GM18505 (cell line): Measurements from ENCODE around the gene PTPN5.

ENCODE experiments used
- ATAC-seq: cut with Tn5 transposase; IDR thresholded peaks from one replicate; pipeline ENCODE4 v1.9.1; 2021; ENCODE audit not compliant: unreplicated experiment
- POLR2A ChIP-seq: IDR thresholded peaks from 4 replicates; pipeline ENCODE4 v1.6.1; 2011; ENCODE audit warnings: borderline replicate concordance; ENCODE audit not compliant: insufficient read depth, insufficient read length; ENCODE audit errors: extremely low read depth

The PTPN5 gene

DNA sequence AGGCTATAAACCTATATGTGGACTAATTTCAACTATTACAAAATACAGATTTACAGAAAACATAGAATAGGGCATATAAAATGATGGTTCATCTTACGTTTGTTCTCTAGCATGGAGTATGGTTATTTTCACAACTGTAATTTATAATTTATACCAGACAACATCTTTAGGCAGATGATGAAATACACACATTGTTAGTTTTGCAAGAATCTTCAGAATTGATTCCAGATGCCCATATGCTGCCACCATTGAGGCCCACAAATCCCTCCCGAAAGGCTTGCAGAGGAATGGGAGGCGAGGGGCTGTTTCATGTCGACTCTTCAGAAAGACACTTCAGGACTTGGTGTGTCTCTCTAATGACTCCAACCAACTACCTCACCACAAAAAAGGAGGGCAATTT lies 6.2 kb downstream of the PTPN5 start:
- no peak for TF ChIP-seq POLR2A
- no peak for ATAC-seq

DNA sequence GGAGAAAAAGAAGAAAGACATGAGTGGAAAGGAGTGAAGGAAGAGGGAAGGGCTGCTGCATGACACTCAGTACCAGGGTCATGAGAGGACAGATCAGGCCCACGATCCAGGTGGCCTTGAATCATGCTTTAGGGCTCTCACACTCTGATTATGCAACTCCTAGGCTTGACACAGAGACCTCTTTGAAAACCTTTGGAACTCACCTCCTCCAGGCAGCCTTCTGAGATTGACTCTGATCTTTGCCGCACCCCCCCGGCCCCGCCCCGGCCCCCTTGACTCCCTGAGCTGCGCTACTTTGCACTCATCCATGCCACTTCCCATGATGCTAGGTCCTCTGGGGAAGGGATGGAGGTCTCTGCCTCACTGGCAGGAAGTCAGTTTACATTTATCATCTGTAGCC lies 10.7 kb downstream of the PTPN5 start:
- ATAC-seq: no peak
- no peak for TF ChIP-seq POLR2A

DNA sequence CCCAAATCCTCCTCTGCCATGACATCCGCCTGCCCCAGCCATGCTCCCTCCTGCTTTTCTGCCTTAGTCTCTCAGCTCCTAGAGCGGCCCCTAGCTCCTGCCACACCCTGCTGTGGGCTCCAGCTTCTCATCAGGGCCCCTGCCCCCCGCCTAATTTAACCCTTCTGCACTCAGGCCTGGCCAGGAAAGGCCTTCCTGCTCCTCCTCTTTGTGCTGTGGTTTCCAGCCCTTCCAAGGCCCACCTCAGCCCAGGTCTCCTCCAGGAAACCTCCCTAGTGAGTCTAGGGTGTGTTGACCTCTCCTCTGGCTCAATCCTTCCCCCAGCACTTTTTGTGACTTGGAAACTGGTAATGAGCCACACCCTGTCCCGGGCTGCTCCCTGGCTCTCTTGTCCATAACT lies 11.3 kb downstream of the PTPN5 start:
- no peak for ATAC-seq
- no peak for TF ChIP-seq POLR2A

DNA sequence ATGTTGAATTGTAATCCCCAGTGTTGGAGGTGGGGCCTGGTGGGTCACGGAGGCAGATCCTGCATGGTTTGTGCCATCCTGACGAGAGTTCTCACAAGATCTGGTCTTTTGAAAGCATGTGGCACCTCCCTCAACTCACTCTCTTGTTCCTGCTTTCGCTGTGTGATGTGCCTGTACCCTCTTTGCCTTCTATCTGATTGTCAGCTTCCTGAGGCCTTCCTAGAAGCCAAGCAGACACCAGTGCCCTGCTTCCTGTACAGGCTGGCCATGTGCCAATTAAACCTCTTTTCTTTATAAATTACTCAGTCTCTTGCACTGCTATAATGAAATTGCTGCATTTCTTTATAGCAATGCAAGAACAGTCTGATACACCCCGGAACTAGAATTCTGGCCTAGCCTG lies 13.1 kb downstream of the PTPN5 start:
- no peak for ATAC-seq
- no peak for TF ChIP-seq POLR2A

DNA sequence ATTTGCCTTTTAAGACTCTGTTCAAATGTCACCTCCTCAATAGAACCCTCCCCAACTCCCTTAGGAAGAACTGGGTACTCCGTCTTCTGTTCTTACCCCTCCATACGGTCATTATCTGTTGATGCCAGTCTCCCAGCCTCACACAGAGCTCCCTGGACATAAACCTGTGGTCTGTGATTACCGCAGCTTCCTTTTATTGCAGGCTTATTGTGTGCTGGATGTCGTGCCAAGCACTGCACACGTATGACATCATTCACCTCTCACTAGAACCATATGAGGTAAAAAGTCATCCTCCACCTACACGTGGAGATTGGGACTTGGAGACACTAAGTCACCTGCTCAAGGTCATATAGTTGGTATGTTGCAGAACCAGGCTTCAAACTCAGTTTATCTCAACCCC lies 15.3 kb downstream of the PTPN5 start:
- no peak for TF ChIP-seq POLR2A

DNA sequence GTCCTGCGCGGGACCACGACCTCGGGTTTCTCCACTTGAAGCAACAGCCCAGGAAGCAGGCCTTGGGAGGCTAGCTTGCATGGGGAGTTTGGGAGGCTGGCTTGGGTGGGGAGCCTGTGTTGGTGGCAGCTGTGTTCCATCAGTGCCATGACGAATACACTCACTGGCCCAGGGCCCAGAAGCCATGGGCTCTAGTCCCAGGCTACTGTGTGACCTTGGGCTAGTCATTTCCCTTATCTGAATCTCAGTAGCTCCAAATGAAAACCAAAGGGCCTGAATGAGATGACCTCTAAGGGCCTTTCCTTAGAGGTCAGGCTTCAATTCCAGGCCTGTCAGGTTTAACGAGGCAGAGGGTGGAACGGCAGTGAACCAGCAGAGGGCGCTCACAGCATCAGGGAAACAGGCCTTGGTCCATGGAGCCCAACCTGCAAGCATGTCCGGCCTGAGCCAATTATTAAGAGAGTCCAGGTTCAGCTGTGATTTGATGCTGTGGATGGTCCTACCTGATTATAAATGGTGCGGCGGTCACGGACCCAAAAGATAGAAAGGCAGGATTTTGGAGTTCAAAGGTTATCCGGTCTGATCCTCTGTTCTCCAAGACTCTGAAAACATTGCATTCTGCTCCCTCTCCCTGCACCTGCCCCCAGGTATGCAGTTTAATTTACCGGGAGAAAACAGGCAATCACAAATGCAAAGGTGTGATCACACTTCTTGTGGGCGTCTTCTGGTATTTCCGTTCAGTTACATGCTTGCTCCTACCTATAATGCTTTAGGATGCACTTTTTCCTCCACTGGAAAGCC lies 15.9 kb downstream of the PTPN5 start:
- ATAC-seq: peak; percentile 84
- no peak for TF ChIP-seq POLR2A

More for the DNA sequence above, 15.3 kb downstream of the PTPN5 start:
- ATAC-seq: no peak

DNA sequence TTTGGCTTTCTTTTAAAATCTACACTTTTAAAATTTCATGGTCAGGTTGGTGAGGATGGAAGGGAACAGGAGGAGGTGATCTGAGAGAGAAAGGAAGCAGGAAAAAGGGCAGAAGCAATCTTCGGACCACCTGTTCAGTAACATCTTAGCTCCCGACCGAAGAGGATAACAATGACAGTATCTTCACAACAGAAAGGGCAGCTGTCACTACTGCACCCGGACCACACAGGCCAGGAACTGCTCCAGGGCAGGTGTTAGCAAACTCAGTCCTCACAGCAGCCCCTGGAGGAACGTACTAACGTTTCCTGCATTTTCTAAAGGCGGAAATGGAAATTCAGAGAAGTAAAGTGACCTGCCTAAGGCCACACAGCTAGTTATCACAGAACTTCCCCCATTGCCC lies 16.8 kb downstream of the PTPN5 start:
- no peak for TF ChIP-seq POLR2A
- no peak for ATAC-seq

DNA sequence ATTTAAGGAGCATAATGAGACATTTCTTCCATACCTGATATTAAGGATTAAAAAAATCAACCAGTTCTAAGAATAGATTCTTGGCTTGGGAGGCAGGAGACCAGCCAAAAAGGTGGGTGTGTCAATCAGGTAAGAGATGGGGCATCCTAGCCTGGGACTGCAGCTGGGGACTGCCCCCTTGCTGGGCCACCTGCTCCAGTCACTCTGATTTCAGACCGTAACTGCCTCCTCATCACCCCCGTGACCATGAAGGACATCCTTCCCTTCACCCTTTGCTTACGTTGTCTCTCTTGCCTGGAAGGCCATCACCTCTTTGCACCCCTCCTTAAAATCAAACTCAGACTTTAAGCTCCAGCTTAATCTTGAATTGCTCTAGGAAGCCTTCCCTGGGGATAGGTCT lies 17.9 kb downstream of the PTPN5 start:
- no peak for TF ChIP-seq POLR2A
- ATAC-seq: no peak

DNA sequence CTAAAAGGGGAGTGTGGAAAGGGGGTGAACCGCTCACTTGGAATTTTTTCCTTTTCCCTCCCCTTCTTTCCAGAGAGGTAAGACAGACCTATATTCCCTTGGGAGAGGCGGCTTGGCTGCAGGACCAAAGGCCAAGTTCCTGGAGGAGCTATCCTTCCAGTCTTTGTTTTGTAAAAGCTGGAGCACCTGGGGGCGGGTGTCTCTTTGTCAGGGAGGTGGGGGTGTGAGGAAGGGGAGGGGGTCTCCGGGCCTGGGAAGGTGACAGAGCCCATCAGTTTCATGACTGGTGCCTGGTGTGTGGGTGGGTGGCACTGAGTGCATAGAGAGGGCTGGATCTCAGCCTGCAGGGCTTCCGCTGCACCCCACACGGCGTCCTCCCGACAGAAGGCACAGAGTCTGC lies 18.5 kb downstream of the PTPN5 start:
- ATAC-seq: no peak
- no peak for TF ChIP-seq POLR2A

DNA sequence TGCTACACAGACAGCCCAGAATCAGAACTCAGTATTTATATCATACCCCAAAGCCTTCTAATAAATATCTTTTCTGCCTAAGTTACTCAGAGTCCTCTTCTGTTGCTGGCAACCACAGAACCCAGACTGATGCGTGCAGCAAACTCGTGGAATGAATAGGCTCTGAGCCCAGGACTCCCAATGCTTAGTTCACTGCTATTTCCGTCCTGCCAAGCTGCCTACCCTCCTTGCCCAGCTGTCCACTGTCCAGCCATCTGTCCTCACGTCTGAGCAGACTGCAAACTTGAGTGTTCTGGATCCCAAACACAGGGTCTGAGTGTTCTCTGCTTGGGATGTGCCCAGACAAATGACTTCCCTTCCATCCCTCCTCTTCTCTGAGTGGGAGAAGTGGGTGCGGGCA lies 19.4 kb downstream of the PTPN5 start:
- ATAC-seq: no peak
- TF ChIP-seq POLR2A: no peak

DNA sequence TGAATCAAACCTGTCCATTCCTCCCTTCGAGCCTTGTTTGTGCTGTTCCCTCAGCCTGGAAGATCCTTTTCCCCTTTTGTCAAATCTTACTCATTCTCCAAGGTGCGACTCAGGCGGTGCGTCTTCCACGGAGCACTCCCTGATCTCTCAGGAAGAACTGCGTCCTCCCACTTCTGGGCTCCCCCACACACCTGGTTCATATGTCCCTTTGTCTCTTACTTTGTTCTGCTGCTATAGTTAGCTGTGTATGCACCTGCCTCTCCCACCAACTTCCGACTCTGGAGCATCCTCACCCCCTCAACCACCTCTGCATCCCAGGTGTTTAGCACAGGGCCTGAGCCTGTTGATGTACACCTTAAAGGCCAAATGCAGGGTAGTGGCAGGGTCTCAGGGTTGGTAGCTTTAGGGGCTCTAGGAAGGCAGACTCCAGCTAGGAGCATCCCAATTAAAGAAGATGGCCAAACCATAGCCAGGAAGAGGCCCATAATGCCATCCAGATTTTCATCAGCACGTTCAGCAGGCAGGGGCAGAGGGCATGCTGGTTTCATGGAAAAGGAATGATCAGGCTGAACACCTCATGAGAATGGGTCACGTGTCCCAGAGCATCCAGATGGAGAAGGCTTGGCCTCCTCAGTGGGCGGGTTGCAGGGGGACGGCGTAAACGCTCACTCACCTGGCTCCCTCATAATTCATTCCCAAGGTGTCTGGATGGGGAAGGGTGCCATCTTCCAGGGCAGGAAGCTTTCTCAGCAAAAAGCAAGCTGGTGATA lies 20.1 kb downstream of the PTPN5 start:
- no peak for ATAC-seq
- TF ChIP-seq POLR2A: no peak

DNA sequence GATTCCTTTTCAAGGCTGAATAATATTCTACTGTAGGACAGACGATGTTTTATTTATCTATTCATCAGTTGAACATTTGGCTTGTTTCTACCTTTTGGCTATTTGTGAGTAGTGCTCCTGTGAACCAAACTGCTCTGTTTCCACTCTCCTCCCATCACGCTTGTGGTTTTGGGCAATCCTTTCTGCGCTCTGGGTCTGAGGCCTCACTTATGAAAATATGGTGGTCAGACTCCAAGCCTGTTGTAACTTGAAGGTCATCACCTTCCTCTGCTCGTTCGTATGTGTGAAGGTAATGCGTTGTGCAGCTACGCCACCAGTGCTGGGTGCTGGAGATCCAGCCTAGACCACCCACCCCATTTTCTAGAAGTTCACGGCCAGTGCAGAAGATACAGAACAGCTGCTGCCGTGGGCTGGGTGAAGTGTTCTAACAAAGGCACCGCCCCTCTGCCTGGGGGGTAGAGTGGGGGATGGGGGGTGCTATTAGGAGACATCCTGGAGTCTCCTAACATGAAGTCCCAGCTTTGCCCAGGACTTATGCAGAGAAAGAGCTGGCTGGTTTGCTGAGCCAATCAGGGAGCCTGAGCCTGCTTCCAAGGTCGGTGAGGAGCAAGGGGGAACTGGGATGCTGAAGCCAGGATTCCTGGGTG lies 21.0 kb downstream of the PTPN5 start:
- TF ChIP-seq POLR2A: no peak
- no peak for ATAC-seq

DNA sequence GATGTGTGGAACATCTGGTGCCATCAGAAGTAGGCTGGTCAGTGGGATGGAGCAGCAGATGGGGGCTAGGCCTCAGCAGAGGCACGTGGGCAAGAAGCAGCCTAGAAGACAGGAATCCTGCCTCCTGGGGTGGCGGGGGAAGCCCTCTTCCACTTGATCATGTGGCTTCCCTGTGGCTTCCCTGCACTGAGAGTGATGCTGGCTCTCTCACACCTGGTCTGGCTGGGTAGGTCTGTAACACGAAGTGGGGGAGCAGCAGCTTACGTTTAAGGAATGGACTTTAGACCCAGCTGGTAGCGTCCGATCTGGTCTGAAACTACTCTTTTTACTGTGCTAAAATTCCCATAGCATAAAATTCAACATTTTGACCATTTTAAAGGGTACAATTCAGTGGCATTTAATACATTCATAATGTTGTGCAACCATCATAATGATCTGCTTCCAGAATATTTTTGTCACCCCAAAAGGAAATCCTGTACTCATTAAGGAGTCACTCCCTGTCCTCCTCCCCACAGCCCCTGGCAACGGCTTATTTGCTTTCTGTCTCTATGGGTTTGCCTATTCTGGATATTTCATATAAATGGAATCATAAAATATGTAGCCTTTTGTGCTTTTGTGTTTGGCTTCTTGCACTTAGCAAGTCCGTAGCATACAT lies 21.7 kb downstream of the PTPN5 start:
- ATAC-seq: peak; percentile 40
- TF ChIP-seq POLR2A: no peak
